DND-41 (cell line): Measurements from ENCODE around the gene DISC1.

Experiments
- ATAC-seq: fragments of 200-7000 bp; cut with Tn5 transposase; 3 replicates; pipeline ENCODE4 v1.9.1; 2021; ENCODE audit warnings: low read depth; ENCODE audit not compliant: insufficient read depth
- DNase-seq: peaks from one replicate; pipeline ENCODE4 v3.0.0-alpha.2; 2020
- H2AFZ ChIP-seq: 2 replicates; pipeline ENCODE4 v1.6.0; 2012; ENCODE audit warnings: low read depth, low read length
- H3K27ac ChIP-seq: 2 replicates; pipeline ENCODE4 v1.5.1; 2012; ENCODE audit warnings: low read length, inconsistent platforms
- H3K27me3 ChIP-seq: fragments of 200-600 bp; sonication (generic); 2 replicates; pipeline ENCODE4 v1.6.0; 2012; ENCODE audit warnings: low read length, mild to moderate bottlenecking, inconsistent platforms; ENCODE audit not compliant: insufficient read depth, poor library complexity
- H3K36me3 ChIP-seq: 2 replicates; pipeline ENCODE4 v1.5.1; 2012; ENCODE audit warnings: low read length, inconsistent platforms; ENCODE audit not compliant: insufficient read depth
- H3K4me1 ChIP-seq: 2 replicates; pipeline ENCODE4 v1.5.1; 2012; ENCODE audit warnings: mild to moderate bottlenecking, low read length; ENCODE audit not compliant: insufficient read depth
- H3K4me2 ChIP-seq: 2 replicates; pipeline ENCODE4 v1.6.0; 2012; ENCODE audit warnings: mild to moderate bottlenecking, moderate library complexity, low read length, inconsistent platforms; ENCODE audit not compliant: insufficient read depth
- H3K4me3 ChIP-seq, 2 experiments: fragments of 200-600 bp in 1 of 2; shearing (Covaris generic) in 1 of 2; 2 replicates each; pipeline ENCODE4 v1.5.1; 2012 to 2016; ENCODE audit warnings: inconsistent platforms in 2 of 2, low read length in 2 of 2, mild to moderate bottlenecking in 2 of 2, low read depth in 1 of 2, moderate library complexity in 1 of 2
- H3K79me2 ChIP-seq: 2 replicates; pipeline ENCODE4 v1.6.0; 2012; ENCODE audit warnings: low read length, inconsistent platforms; ENCODE audit not compliant: insufficient read depth
- H3K9ac ChIP-seq: 2 replicates; pipeline ENCODE4 v1.6.0; 2012; ENCODE audit warnings: low read depth, mild to moderate bottlenecking, inconsistent platforms, low read length, moderate library complexity
- H3K9me3 ChIP-seq: 2 replicates; pipeline ENCODE4 v1.5.1; 2012; ENCODE audit warnings: low read length, moderate library complexity, mild to moderate bottlenecking, inconsistent platforms; ENCODE audit not compliant: insufficient read depth, severe bottlenecking
- H4K20me1 ChIP-seq: 2 replicates; pipeline ENCODE4 v1.6.0; 2012; ENCODE audit warnings: low read length; ENCODE audit not compliant: insufficient read depth
- EZH2 ChIP-seq: IDR thresholded peaks from 3 replicates; pipeline ENCODE4 v1.6.1; 2012; ENCODE audit warnings: borderline replicate concordance, low read depth, mild to moderate bottlenecking, moderate library complexity, low read length, inconsistent platforms; ENCODE audit not compliant: severe bottlenecking
- TF ChIP-seq, protein P1 (sequence below): IDR thresholded peaks from 2 replicates; pipeline ENCODE4 v1.5.1; 2012; ENCODE audit warnings: borderline replicate concordance, low read length, moderate library complexity, mild to moderate bottlenecking; ENCODE audit not compliant: poor library complexity, severe bottlenecking; ENCODE audit errors: extremely low read depth

DISC1 gene

DNA sequence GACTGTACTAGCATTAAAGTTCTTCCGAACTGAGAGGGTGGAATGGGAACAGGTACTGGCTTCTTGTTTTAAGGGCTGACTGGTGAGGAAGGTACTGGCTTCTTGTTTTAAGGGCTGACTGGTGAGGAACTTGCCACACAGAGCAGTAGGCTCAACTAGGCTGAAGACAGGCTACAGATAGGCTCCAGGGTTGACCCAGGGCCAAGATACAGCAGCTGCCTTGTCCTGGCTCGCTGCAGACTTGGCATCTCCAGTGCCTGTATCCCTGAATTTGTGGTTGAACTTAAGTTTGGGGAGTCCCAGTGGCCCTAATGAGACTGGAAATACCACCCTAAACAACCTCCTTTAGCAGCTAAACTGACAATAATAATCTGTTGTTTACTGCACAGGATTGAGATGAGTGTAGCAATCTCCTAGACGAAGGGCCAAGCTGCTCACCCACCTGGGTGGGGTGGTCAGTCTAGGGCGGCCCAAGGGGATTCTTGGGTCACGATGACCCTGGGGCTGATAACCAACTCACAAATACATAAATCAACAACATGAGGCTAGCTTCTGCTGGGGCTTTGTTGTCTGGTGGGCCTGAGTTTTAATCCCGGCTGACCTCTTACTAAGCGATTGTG is 227.1 kb downstream of the DISC1 start:
- no peaks in the 10 kb centered on the region for H3K79me2 ChIP-seq
- no peak overlapping the region for H3K4me3 ChIP-seq
- no peaks in the 10 kb centered on the region for H3K9me3 ChIP-seq
- ATAC-seq, result no peak
- no peak overlapping the region for H3K9ac ChIP-seq
- no peaks in the 10 kb centered on the region for H3K36me3 ChIP-seq
- no peaks in the 10 kb centered on the region; the same call in 1 of the 2 replicates for H4K20me1 ChIP-seq
- no peak overlapping the region for H3K4me2 ChIP-seq
- no peak overlapping the region for H3K27ac ChIP-seq
- no peak for TF ChIP-seq EZH2
- TF ChIP-seq, protein P1, sequence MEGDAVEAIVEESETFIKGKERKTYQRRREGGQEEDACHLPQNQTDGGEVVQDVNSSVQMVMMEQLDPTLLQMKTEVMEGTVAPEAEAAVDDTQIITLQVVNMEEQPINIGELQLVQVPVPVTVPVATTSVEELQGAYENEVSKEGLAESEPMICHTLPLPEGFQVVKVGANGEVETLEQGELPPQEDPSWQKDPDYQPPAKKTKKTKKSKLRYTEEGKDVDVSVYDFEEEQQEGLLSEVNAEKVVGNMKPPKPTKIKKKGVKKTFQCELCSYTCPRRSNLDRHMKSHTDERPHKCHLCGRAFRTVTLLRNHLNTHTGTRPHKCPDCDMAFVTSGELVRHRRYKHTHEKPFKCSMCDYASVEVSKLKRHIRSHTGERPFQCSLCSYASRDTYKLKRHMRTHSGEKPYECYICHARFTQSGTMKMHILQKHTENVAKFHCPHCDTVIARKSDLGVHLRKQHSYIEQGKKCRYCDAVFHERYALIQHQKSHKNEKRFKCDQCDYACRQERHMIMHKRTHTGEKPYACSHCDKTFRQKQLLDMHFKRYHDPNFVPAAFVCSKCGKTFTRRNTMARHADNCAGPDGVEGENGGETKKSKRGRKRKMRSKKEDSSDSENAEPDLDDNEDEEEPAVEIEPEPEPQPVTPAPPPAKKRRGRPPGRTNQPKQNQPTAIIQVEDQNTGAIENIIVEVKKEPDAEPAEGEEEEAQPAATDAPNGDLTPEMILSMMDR, result no peak
- DNase-seq, result no peak
- H2AFZ ChIP-seq, result no peak overlapping the region
- H3K4me1 ChIP-seq, result no peaks in the 10 kb centered on the region
- H3K27me3 ChIP-seq, result no peaks in the 10 kb centered on the region

DNA sequence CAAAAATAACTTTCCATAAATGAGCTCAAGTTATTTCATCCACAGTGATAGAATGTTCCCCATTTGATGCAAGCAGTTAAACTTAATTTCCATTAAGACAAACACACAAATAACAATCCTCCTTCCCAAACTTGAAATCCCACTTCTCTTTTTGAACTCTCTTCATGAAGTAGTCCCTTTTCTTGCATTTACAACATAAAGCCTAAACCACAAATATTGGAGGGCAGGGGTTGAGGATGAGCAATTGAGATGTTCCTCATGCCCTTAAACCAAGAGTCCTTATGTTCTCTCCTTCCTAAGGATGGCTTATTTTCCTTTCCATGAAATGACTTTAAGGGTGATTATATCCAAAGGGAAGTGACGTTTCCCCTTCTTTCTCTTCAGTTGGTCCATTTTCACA is 228.8 kb downstream of the DISC1 start:
- no peaks in the 10 kb centered on the region; the same call in 1 of the 2 replicates for H4K20me1 ChIP-seq
- H3K27ac ChIP-seq, result no peak overlapping the region
- no peak overlapping the region for H3K4me3 ChIP-seq
- H3K79me2 ChIP-seq, result no peaks in the 10 kb centered on the region
- no peak for ATAC-seq
- DNase-seq, result no peak
- no peak overlapping the region for H3K4me2 ChIP-seq
- no peak for TF ChIP-seq EZH2
- TF ChIP-seq, protein P1, result no peak
- H3K36me3 ChIP-seq, result no peaks in the 10 kb centered on the region
- no peaks in the 10 kb centered on the region for H3K27me3 ChIP-seq
- H3K9ac ChIP-seq, result no peak overlapping the region
- no peaks in the 10 kb centered on the region for H3K4me1 ChIP-seq
- H3K9me3 ChIP-seq, result no peaks in the 10 kb centered on the region
- H2AFZ ChIP-seq, result no peak overlapping the region

DNA sequence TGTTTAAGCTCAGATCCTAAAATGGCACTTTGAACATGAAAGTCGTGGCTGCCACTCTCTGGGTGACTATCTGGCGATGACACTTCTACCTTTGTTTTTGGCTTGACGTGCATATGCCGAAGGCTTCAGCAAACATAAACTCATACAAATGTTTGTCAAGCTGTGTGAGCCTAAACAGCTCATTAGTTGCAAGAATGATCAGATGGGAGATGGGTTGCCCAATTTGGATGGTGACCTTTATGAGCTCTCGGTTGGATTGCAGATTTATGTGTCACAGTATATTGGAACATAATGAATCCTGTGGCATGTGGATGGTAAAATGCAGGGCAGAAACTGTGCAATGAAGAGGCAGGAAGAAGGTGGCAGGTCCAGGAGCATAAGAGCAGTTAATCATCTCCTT is 229.3 kb downstream of the DISC1 start:
- H3K4me1 ChIP-seq, result no peaks in the 10 kb centered on the region
- H3K79me2 ChIP-seq, result no peaks in the 10 kb centered on the region
- no peaks in the 10 kb centered on the region for H3K36me3 ChIP-seq
- no peaks in the 10 kb centered on the region for H3K9me3 ChIP-seq
- H4K20me1 ChIP-seq, result no peaks in the 10 kb centered on the region; the same call in 1 of the 2 replicates
- no peak overlapping the region for H3K4me3 ChIP-seq
- H2AFZ ChIP-seq, result no peak overlapping the region
- DNase-seq (no peak), ATAC-seq (no peak)
- H3K4me2 ChIP-seq, result no peak overlapping the region
- TF ChIP-seq, protein P1, result no peak
- no peak for TF ChIP-seq EZH2
- no peak overlapping the region for H3K27ac ChIP-seq
- H3K27me3 ChIP-seq, result no peaks in the 10 kb centered on the region
- no peak overlapping the region for H3K9ac ChIP-seq

DNA sequence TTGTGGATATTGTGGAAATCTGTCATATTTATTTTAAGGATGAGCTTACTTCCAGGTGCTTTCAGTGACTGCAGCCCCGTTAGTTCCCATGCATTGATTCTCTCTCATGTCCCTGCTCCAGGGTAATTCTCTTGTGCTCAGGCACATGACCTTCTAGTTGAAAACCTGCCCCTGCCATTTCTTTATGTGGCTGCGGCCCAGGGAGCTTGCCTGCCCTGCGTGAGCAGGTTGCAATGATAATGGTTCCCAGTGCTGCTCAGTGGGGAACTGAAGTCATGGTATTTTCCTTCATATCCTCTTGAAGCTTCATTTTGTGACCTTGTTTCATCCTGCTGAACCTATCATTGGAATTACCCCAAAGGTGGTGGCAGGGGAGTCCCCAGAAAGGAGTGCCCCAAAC is 229.8 kb downstream of the DISC1 start:
- no peaks in the 10 kb centered on the region for H3K9me3 ChIP-seq
- no peak overlapping the region for H3K4me3 ChIP-seq
- DNase-seq (no peak), ATAC-seq (no peak)
- TF ChIP-seq, protein P1, result no peak
- no peak for TF ChIP-seq EZH2
- no peak overlapping the region for H2AFZ ChIP-seq
- no peaks in the 10 kb centered on the region for H3K4me1 ChIP-seq
- H3K27me3 ChIP-seq, result no peaks in the 10 kb centered on the region
- H3K4me2 ChIP-seq, result no peak overlapping the region
- H3K9ac ChIP-seq, result no peak overlapping the region
- no peaks in the 10 kb centered on the region for H3K36me3 ChIP-seq
- H4K20me1 ChIP-seq, result no peaks in the 10 kb centered on the region
- no peaks in the 10 kb centered on the region for H3K79me2 ChIP-seq
- H3K27ac ChIP-seq, result no peak overlapping the region
